ENCODE results near the gene ANKRD13D. TPM values are rescaled to one million over a fixed set of nuclear protein-coding genes. Genes with fewer than 3 reads are reported as not detected.
A peak's percentile ranks its signal among the peaks of the same experiment; 100 is the strongest.

The ANKRD13D gene
- polyA plus RNA-seq (2012; rRNA removed): 50.2 and 51.4 TPM in 2 replicates
- polyA plus RNA-seq (2012; cell fraction: cytosol; rRNA removed): 17.8 and 26.1 TPM in 2 replicates
- polyA plus RNA-seq (2012; cell fraction: nucleus; rRNA removed): 163 and 206 TPM in 2 replicates

- peaks cover 18% of the 10 kb centered on the region for H3F3A ChIP-seq (replicated peaks; ENCODE audit: insufficient read depth)
- peak within 1 kb of the TSS; percentile 99 for H3K4me2 ChIP-seq
- DNase-seq: no peak
- peak within 1 kb of the TSS; percentile 65 to 87 for H3K4me3 ChIP-seq (ENCODE audit: low read depth in 2 of 2, low read length in 1 of 2)
- WGBS (ENCODE audit: low lambda C conversion rate): 0% methylated on average over 4 of the region's 56 CpGs
- peaks cover 18 to 36% of the 10 kb centered on the region in 2 experiments for H3K36me3 ChIP-seq (replicated peaks in 1 of 2; ENCODE audit: control insufficient read depth in 1 of 2, insufficient read depth in 2 of 2, low read length in 1 of 2)
- peak within 1 kb of the TSS; percentile 86 for H3K9ac ChIP-seq
- H3K9me3 ChIP-seq: no peaks in the 10 kb centered on the region
- H3K9me2 ChIP-seq: no peaks in the 10 kb centered on the region
- H3K79me2 ChIP-seq (ENCODE audit: insufficient read depth): peaks cover 48% of the 10 kb centered on the region
- ChIA-PET CTCF (interaction anchor here (0.7 to 4.4 kb wide), 19 partner anchors 10 to 207 kb away, joined by 3 to 37 read pairs (median 5); partner anchors contain the start of gene POLD4), POLR2A (interaction anchor here (0.6 to 1.6 kb wide), 5 partner anchors 14 to 33 kb away, joined by 3 to 5 read pairs (median 4); partner anchors contain the start of gene SSH3)
- H2AFZ ChIP-seq (ENCODE audit: low read depth): peak within 1 kb of the TSS; percentile 62; the same call in 1 of the 2 replicates
- no peak for TF ChIP-seq CTCF (IDR thresholded peaks at IDR 0.05)
- no peak for TF ChIP-seq GATA2 (CRISPR knock-in tag; IDR thresholded peaks at IDR 0.05)
- no peak for TF ChIP-seq TEAD4 (IDR thresholded peaks at IDR 0.05; ENCODE audit: borderline replicate concordance, insufficient read depth)
- no peak for TF ChIP-seq ELF1 (IDR thresholded peaks at IDR 0.05)
- TF ChIP-seq EZH2phosphoT487 (IDR thresholded peaks at IDR 0.05; ENCODE audit: borderline replicate concordance, low read depth): no peak
- no peak for TF ChIP-seq USF1 (IDR thresholded peaks at IDR 0.05; ENCODE audit: borderline replicate concordance, low read depth)
- TF ChIP-seq RXRA (IDR thresholded peaks at IDR 0.05; ENCODE audit: borderline replicate concordance, low read depth): no peak
- no peak for TF ChIP-seq REST (IDR thresholded peaks at IDR 0.05; ENCODE audit: low read depth, low read length)
- no peak for TF ChIP-seq TCF12 (IDR thresholded peaks at IDR 0.05)
- TF ChIP-seq FOSL2 (IDR thresholded peaks at IDR 0.05; ENCODE audit: borderline replicate concordance, low read depth): no peak
- TF ChIP-seq MEF2A (IDR thresholded peaks at IDR 0.05; ENCODE audit: borderline replicate concordance, low read depth): no peak
- no peak for TF ChIP-seq SIN3A (IDR thresholded peaks at IDR 0.05; ENCODE audit: borderline replicate concordance, low read depth, low read length)
- TF ChIP-seq FOXJ3 (CRISPR knock-in tag; IDR thresholded peaks at IDR 0.05): no peak
- no peak for TF ChIP-seq TAF1 (IDR thresholded peaks at IDR 0.05; ENCODE audit: borderline replicate concordance, low read depth, low read length)
- H3K4me1 ChIP-seq (ENCODE audit: control insufficient read depth in 1 of 2, insufficient read depth in 2 of 2, low read depth in 1 of 2, low read length in 1 of 2): peaks cover 12 to 30% of the 10 kb centered on the region in 2 experiments; a peak in 3 of 4 replicates
- no peaks in the 10 kb centered on the region for H3K27me3 ChIP-seq (ENCODE audit: insufficient read depth)
- H4K20me1 ChIP-seq (ENCODE audit: insufficient read depth): no peaks in the 10 kb centered on the region
- H3K27ac ChIP-seq (ENCODE audit: low read depth in 2 of 2, low read length in 1 of 2): peak within 1 kb of the TSS; percentile 91 to 98
These were observed at the start of gene ANKRD13D for GRCh38 chr11:67289226-67289650. ANKRD13D (plus strand) TSS chr11:67289303; CDS start chr11:67289461, 158 bp downstream.

All from SK-N-SH (cell line).